ENCODE data around the gene TBCK. TPM values are rescaled to one million over a fixed set of nuclear protein-coding genes. Genes with fewer than 3 reads are reported as not detected.

Gene TBCK
- total and polyA plus RNA-seq, 9 of the 15 experiments (the other 6 are each of a cell fraction or from before 2014, with no cell fraction given): 5.3 to 26.6 (median 16.2) TPM

DNA sequence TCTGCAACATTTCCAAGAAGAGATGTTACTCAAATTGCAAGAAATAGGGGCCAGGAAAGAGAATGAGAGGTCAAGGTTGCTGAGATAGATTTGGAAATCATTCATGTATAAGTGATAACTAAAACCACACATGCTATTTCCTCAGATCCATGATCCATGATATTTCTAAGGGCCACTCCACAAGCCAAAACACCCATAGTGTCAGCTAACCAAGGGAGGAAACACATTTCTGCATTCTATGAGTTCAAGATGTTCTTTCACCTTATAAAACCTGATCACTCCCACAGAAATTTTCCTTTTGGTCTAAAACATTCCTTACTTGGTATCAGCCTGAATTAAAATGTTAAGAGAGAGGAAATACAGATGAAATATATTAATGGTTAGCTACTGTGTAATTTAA, 47.2 kb downstream of the TBCK start:
- Histone ChIP-seq H3K27me3 (ENCODE audit: control insufficient read depth in 2 of 2, insufficient read depth in 2 of 2, low read length in 2 of 2) (no peaks in the 10 kb centered on the region), H2AFZ (ENCODE audit: low read depth, low read length) (no peak overlapping the region), H3K79me2 (ENCODE audit: control insufficient read depth, insufficient read depth, low read length) (no peaks in the 10 kb centered on the region), H3K9ac (ENCODE audit: insufficient read depth in 1 of 2, low read depth in 2 of 2, low read length in 2 of 2) (no peak overlapping the region), H4K20me1 (replicated peaks; ENCODE audit: control insufficient read depth, insufficient read depth, low read length) (no peaks in the 10 kb centered on the region), H3K36me3 (ENCODE audit: control insufficient read depth, insufficient read depth, low read length) (no peaks in the 10 kb centered on the region), H3K9me3 (replicated peaks; ENCODE audit: control insufficient read depth, insufficient read depth, low read depth, low read length) (no peaks in the 10 kb centered on the region), H3K27ac (ENCODE audit: extremely low read depth, low read depth, low read length) (no peak overlapping the region), H3K4me1 (replicated peaks in 1 of 2; ENCODE audit: control insufficient read depth in 2 of 2, insufficient read depth in 2 of 2, low read length in 2 of 2) (peaks cover 0 to 3% of the 10 kb centered on the region in 2 experiments; a peak in 1 of 5 replicates), H3K9me1 (ENCODE audit: control insufficient read depth, insufficient read depth, low read length) (no peaks in the 10 kb centered on the region), H3K4me3 (no peak overlapping the region), H3K4me2 (ENCODE audit: insufficient read depth, low read length) (no peak overlapping the region)
- FAIRE-seq: no peak
- in situ Hi-C loops (cut with MboI) (no loop called here), intact Hi-C loops (cut with micrococcal nuclease) (loop anchor here (5.0 kb wide), 1 partner anchor 99 kb away; the partner anchor contains the start of gene GIMD1)
- BruUV-seq (replicated peaks): no TSS peak
- ChIA-PET POLR2A (no interaction called here), CTCF (ENCODE audit: low intra/inter-chr PET ratio) (no interaction called here)
- DNase-seq (ENCODE audit: extremely low read depth in 1 of 4, low spot score in 3 of 4): no peak
- no peak for ATAC-seq
- TF ChIP-seq PCBP1 (IDR thresholded peaks at IDR 0.05; ENCODE audit: low read depth, low read length, poor library complexity, severe bottlenecking): no peak
- no peak for TF ChIP-seq PHB (CRISPR knock-in tag; IDR thresholded peaks at IDR 0.05)
- TF ChIP-seq JUN (IDR thresholded peaks at IDR 0.05; ENCODE audit: borderline replicate concordance, low read depth, low read length): no peak
- TF ChIP-seq JUN (CRISPR knock-in tag; IDR thresholded peaks at IDR 0.05; ENCODE audit: borderline replicate concordance): no peak
- TF ChIP-seq IFI16 (CRISPR knock-in tag; IDR thresholded peaks at IDR 0.05): no peak
- TF ChIP-seq ZNF324 (CRISPR knock-in tag; IDR thresholded peaks at IDR 0.05): no peak
- TF ChIP-seq, protein P1, sequence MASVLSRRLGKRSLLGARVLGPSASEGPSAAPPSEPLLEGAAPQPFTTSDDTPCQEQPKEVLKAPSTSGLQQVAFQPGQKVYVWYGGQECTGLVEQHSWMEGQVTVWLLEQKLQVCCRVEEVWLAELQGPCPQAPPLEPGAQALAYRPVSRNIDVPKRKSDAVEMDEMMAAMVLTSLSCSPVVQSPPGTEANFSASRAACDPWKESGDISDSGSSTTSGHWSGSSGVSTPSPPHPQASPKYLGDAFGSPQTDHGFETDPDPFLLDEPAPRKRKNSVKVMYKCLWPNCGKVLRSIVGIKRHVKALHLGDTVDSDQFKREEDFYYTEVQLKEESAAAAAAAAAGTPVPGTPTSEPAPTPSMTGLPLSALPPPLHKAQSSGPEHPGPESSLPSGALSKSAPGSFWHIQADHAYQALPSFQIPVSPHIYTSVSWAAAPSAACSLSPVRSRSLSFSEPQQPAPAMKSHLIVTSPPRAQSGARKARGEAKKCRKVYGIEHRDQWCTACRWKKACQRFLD (CRISPR knock-in tag; IDR thresholded peaks at IDR 0.05): no peak
- no peak for TF ChIP-seq PURB (CRISPR knock-in tag; IDR thresholded peaks at IDR 0.05; ENCODE audit: low read depth)
- no peak for TF ChIP-seq RB1 (IDR thresholded peaks at IDR 0.05; ENCODE audit: low read depth)
- TF ChIP-seq, protein P2, sequence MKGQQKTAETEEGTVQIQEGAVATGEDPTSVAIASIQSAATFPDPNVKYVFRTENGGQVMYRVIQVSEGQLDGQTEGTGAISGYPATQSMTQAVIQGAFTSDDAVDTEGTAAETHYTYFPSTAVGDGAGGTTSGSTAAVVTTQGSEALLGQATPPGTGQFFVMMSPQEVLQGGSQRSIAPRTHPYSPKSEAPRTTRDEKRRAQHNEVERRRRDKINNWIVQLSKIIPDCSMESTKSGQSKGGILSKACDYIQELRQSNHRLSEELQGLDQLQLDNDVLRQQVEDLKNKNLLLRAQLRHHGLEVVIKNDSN (CRISPR knock-in tag; IDR thresholded peaks at IDR 0.05): no peak
- TF ChIP-seq CEBPG (CRISPR knock-in tag; IDR thresholded peaks at IDR 0.05): no peak
- TF ChIP-seq CEBPG (tag; conservative IDR thresholded peaks at IDR 0.05 in 1 of 2, IDR thresholded peaks at IDR 0.05 in 1 of 2): no peak
- no peak for TF ChIP-seq MCM2 (IDR thresholded peaks at IDR 0.05; ENCODE audit: low read depth)
- TF ChIP-seq GABPB2 (CRISPR knock-in tag; conservative IDR thresholded peaks at IDR 0.05): no peak
- TF ChIP-seq ZNF830 (CRISPR knock-in tag; IDR thresholded peaks at IDR 0.05): no peak
- no peak for TF ChIP-seq FOXK1 (CRISPR knock-in tag; IDR thresholded peaks at IDR 0.05; ENCODE audit: borderline replicate concordance)
- TF ChIP-seq XRCC5 (IDR thresholded peaks at IDR 0.05; ENCODE audit: low read depth, low read length): no peak
- TF ChIP-seq, protein P3, sequence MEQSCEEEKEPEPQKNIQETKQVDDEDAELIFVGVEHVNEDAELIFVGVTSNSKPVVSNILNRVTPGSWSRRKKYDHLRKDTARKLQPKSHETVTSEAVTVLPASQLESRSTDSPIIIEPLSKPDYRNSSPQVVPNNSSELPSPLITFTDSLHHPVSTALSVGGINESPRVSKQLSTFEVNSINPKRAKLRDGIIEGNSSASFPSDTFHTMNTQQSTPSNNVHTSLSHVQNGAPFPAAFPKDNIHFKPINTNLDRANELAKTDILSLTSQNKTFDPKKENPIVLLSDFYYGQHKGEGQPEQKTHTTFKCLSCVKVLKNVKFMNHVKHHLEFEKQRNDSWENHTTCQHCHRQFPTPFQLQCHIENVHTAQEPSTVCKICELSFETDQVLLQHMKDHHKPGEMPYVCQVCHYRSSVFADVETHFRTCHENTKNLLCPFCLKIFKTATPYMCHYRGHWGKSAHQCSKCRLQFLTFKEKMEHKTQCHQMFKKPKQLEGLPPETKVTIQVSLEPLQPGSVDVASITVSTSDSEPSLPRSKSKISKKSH (CRISPR knock-in tag; IDR thresholded peaks at IDR 0.05): no peak
- TF ChIP-seq, protein P4, sequence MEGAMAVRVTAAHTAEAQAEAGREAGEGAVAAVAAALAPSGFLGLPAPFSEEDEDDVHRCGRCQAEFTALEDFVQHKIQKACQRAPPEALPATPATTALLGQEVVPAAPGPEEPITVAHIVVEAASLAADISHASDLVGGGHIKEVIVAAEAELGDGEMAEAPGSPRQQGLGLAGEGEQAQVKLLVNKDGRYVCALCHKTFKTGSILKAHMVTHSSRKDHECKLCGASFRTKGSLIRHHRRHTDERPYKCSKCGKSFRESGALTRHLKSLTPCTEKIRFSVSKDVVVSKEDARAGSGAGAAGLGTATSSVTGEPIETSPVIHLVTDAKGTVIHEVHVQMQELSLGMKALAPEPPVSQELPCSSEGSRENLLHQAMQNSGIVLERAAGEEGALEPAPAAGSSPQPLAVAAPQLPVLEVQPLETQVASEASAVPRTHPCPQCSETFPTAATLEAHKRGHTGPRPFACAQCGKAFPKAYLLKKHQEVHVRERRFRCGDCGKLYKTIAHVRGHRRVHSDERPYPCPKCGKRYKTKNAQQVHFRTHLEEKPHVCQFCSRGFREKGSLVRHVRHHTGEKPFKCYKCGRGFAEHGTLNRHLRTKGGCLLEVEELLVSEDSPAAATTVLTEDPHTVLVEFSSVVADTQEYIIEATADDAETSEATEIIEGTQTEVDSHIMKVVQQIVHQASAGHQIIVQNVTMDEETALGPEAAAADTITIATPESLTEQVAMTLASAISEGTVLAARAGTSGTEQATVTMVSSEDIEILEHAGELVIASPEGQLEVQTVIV (CRISPR knock-in tag; IDR thresholded peaks at IDR 0.05; ENCODE audit: borderline replicate concordance): no peak

Measured in K562 (cell line).